IMR-90 (cell line): ENCODE measurements around the gene CHRDL1. TPM values are rescaled to one million over a fixed set of nuclear protein-coding genes. Genes with fewer than 3 reads are reported as not detected.

ENCODE experiments used
- ATAC-seq: fragments of 200-7000 bp; cut with Tn5 transposase; 2 replicates; pipeline ENCODE4 v1.9.1; 2020; ENCODE audit warnings: low read depth, mild to moderate bottlenecking, moderate library complexity
- BruUV-seq: library from RNA; stranded (reverse); fragments of 400-500 nt; replicated peaks from 2 replicates; lab custom pipeline; 2021; lab: Mats Ljungman, UMichigan
- CTCF ChIA-PET: fragments of 300-600 bp; formaldehyde crosslinking; extraction: SDS; loops from one replicate; lab custom pipeline; 2021; ENCODE audit warnings: antibody characterized with exemption; lab: Yijun Ruan, JAX
- POLR2A ChIA-PET: fragments of 300-600 bp; sonication (Branson Sonifier 250); formaldehyde crosslinking; loops from one replicate; lab custom pipeline; 2022; ENCODE audit warnings: antibody characterized with exemption; ENCODE audit not compliant: unreplicated experiment; lab: Charles Lee
- DNase-seq: peaks from one replicate; pipeline ENCODE4 v3.0.0; 2013
- H2AFZ ChIP-seq: replicated peaks from 2 replicates; pipeline ENCODE3; 2013; ENCODE audit warnings: low read length, mild to moderate bottlenecking; ENCODE audit not compliant: poor library complexity
- H2AK5ac ChIP-seq: 2 replicates; pipeline ENCODE4 v1.6.1; 2013; ENCODE audit warnings: low read depth, low read length, inconsistent platforms
- H2AK9ac ChIP-seq: replicated peaks from 2 replicates; pipeline ENCODE3; 2013; ENCODE audit warnings: mild to moderate bottlenecking, low read depth, low read length, moderate library complexity; ENCODE audit not compliant: poor library complexity
- H2BK120ac ChIP-seq: 2 replicates; pipeline ENCODE4 v1.6.1; 2013; ENCODE audit warnings: low read depth, low read length, inconsistent platforms
- H2BK15ac ChIP-seq: 3 replicates; pipeline ENCODE4 v1.6.1; 2013; ENCODE audit warnings: low read depth, low read length, inconsistent platforms
- H2BK20ac ChIP-seq: 2 replicates; pipeline ENCODE4 v1.6.1; 2013; ENCODE audit warnings: low read depth, mild to moderate bottlenecking, inconsistent platforms, low read length, moderate library complexity
- H2BK5ac ChIP-seq: 2 replicates; pipeline ENCODE4 v1.6.1; 2013; ENCODE audit warnings: mild to moderate bottlenecking, low read depth, low read length, inconsistent platforms; ENCODE audit not compliant: poor library complexity, severe bottlenecking
- H3K14ac ChIP-seq: replicated peaks from 2 replicates; pipeline ENCODE4 v1.6.1; 2013; ENCODE audit warnings: low read depth, low read length, inconsistent platforms
- H3K18ac ChIP-seq: 2 replicates; pipeline ENCODE4 v1.6.1; 2013; ENCODE audit warnings: low read depth, low read length, control low read depth
- H3K23ac ChIP-seq: 2 replicates; pipeline ENCODE4 v1.6.1; 2013; ENCODE audit warnings: low read depth, low read length, inconsistent platforms
- H3K27ac ChIP-seq: 2 replicates; pipeline ENCODE4 v1.5.1; 2013; ENCODE audit warnings: mild to moderate bottlenecking, control low read depth, low read length; ENCODE audit not compliant: insufficient read depth
- H3K27me3 ChIP-seq: 2 replicates; pipeline ENCODE4 v1.6.1; 2013; ENCODE audit warnings: low read length; ENCODE audit not compliant: control insufficient read depth, insufficient read depth
- H3K36me3 ChIP-seq: 2 replicates; pipeline ENCODE4 v1.6.1; 2013; ENCODE audit warnings: low read length, mixed read lengths; ENCODE audit not compliant: control insufficient read depth, insufficient read depth
- H3K4ac ChIP-seq: 2 replicates; pipeline ENCODE4 v1.6.1; 2013; ENCODE audit warnings: low read depth, low read length, inconsistent platforms
- H3K4me1 ChIP-seq: 2 replicates; pipeline ENCODE4 v1.6.1; 2013; ENCODE audit warnings: low read length, mixed read lengths; ENCODE audit not compliant: control insufficient read depth, insufficient read depth
- H3K4me2 ChIP-seq: 2 replicates; pipeline ENCODE4 v1.6.1; 2013; ENCODE audit warnings: low read depth, mild to moderate bottlenecking, control low read depth, low read length, moderate library complexity
- H3K4me3 ChIP-seq: 2 replicates; pipeline ENCODE4 v1.5.1; 2013; ENCODE audit warnings: low read depth, mild to moderate bottlenecking, control low read depth, low read length, moderate library complexity; ENCODE audit not compliant: insufficient read depth
- H3K56ac ChIP-seq: 2 replicates; pipeline ENCODE4 v1.6.1; 2013; ENCODE audit warnings: low read length, inconsistent platforms; ENCODE audit not compliant: insufficient read depth; ENCODE audit errors: extremely low read depth
- H3K79me1 ChIP-seq, 2 experiments: 2 replicates each; pipeline ENCODE4 v1.6.1; 2013; ENCODE audit warnings: low read length in 2 of 2, inconsistent platforms in 1 of 2, low read depth in 1 of 2
- H3K9ac ChIP-seq: 2 replicates; pipeline ENCODE4 v1.6.1; 2013; ENCODE audit warnings: low read depth, low read length, control low read depth
- H3K9me1 ChIP-seq: 2 replicates; pipeline ENCODE4 v1.6.1; 2013; ENCODE audit warnings: low read length, inconsistent platforms; ENCODE audit not compliant: insufficient read depth
- H3K9me3 ChIP-seq: 2 replicates; pipeline ENCODE4 v1.6.1; 2013; ENCODE audit warnings: low read length; ENCODE audit not compliant: control insufficient read depth, insufficient read depth
- H4K20me1 ChIP-seq: 2 replicates; pipeline ENCODE4 v1.6.1; 2013; ENCODE audit warnings: low read length, inconsistent platforms; ENCODE audit not compliant: insufficient read depth
- H4K5ac ChIP-seq: 2 replicates; pipeline ENCODE4 v1.6.1; 2013; ENCODE audit warnings: mild to moderate bottlenecking, low read depth, low read length, control low read depth
- H4K8ac ChIP-seq, 2 experiments: 2 replicates each; pipeline ENCODE4 v1.6.1; 2013; ENCODE audit warnings: low read depth in 2 of 2, low read length in 2 of 2, control low read depth in 1 of 2, inconsistent platforms in 1 of 2
- H4K91ac ChIP-seq: 2 replicates; pipeline ENCODE4 v1.6.1; 2013; ENCODE audit warnings: low read depth, low read length, inconsistent platforms; ENCODE audit not compliant: insufficient read depth
- CEBPB ChIP-seq: IDR thresholded peaks from 2 replicates; pipeline ENCODE4 v1.6.1; 2012; ENCODE audit warnings: low read depth, low read length, improper control_type of control experiment
- CHD1 ChIP-seq: IDR thresholded peaks from 2 replicates; pipeline ENCODE4 v1.6.1; 2012; ENCODE audit warnings: low read depth, low read length, improper control_type of control experiment
- CTCF ChIP-seq: conservative IDR thresholded peaks from 2 replicates; pipeline ENCODE4 v1.5.1; 2012; ENCODE audit warnings: mild to moderate bottlenecking, low read depth, low read length, improper control_type of control experiment
- ELK1 ChIP-seq: fragments of 150-350 bp; IDR thresholded peaks from 2 replicates; pipeline ENCODE4 v1.6.1; 2016; ENCODE audit warnings: low read depth, mild to moderate bottlenecking, low read length, moderate library complexity, borderline replicate concordance
- FOS ChIP-seq: fragments of 150-350 bp; IDR thresholded peaks from 2 replicates; pipeline ENCODE4 v1.6.1; 2016; ENCODE audit warnings: low read depth, low read length
- MAZ ChIP-seq: IDR thresholded peaks from 2 replicates; pipeline ENCODE4 v1.6.1; 2012; ENCODE audit warnings: low read depth, mild to moderate bottlenecking, low read length, improper control_type of control experiment, moderate library complexity, borderline replicate concordance
- MXI1 ChIP-seq: IDR thresholded peaks from 2 replicates; pipeline ENCODE4 v1.6.1; 2012; ENCODE audit warnings: low read depth, mild to moderate bottlenecking, low read length, moderate library complexity, borderline replicate concordance
- NFE2L2 ChIP-seq: fragments of 150-350 bp; IDR thresholded peaks from 2 replicates; pipeline ENCODE4 v1.6.1; 2016; ENCODE audit warnings: low read depth, mild to moderate bottlenecking, low read length
- POLR2A ChIP-seq: IDR thresholded peaks from 2 replicates; pipeline ENCODE4 v1.6.1; 2012; ENCODE audit warnings: mild to moderate bottlenecking, low read depth, low read length
- RAD21 ChIP-seq: IDR thresholded peaks from 2 replicates; pipeline ENCODE4 v1.6.1; 2012; ENCODE audit warnings: low read length, improper control_type of control experiment
- RCOR1 ChIP-seq: IDR thresholded peaks from 2 replicates; pipeline ENCODE4 v1.6.1; 2012; ENCODE audit warnings: mild to moderate bottlenecking, low read length, improper control_type of control experiment; ENCODE audit not compliant: insufficient replicate concordance
- RFX5 ChIP-seq: IDR thresholded peaks from 2 replicates; pipeline ENCODE4 v1.8.0; 2012; ENCODE audit warnings: low read depth, mild to moderate bottlenecking, low read length, moderate library complexity
- SMC3 ChIP-seq: fragments of 150-350 bp; IDR thresholded peaks from 2 replicates; pipeline ENCODE4 v1.6.1; 2016; ENCODE audit warnings: low read depth, mild to moderate bottlenecking, antibody characterized with exemption, low read length, moderate library complexity
- USF2 ChIP-seq: fragments of 150-350 bp; IDR thresholded peaks from 2 replicates; pipeline ENCODE4 v1.6.1; 2017; ENCODE audit warnings: mild to moderate bottlenecking, antibody characterized with exemption, low read length, low read depth
- WGBS, 2 experiments: methylation state at CpG; one replicate each; pipeline versions ENCODE4 v1.1.5 to v1.1.7; 2013; ENCODE audit warnings: missing lambda C conversion rate in 2 of 2; ENCODE audit not compliant: insufficient read length in 1 of 2; ENCODE audit errors: extremely low coverage in 2 of 2; 5-methylcytosine and 5-hydroxymethylcytosine counted together
- dilution Hi-C: fragments of 300-500 bp; cut with HindIII; formaldehyde crosslinking; loops from one replicate; pipeline ENCODE4 v1.14.3; 2018; ENCODE audit warnings: low sequenced_read_pairs; ENCODE audit not compliant: unreplicated experiment
- in situ Hi-C: fragments of 300-500 bp; cut with MboI; formaldehyde crosslinking; loops from 3 replicates; pipeline ENCODE4 v1.14.3; 2019; ENCODE audit warnings: low sequenced_read_pairs, inconsistent platforms, mixed read lengths
- intact Hi-C: fragments of 100-400 bp; cut with micrococcal nuclease; formaldehyde crosslinking; loops from 2 replicates; pipeline ENCODE4 v1.10.0; 2022
- polyA plus RNA-seq, 3 experiments: library from polyadenylated mRNA; depleted of rRNA; stranded (reverse); fragments of >200 nt; gene quantifications; 2 replicates each; pipeline ENCODE4 v1.2.3, GENCODE V29; 2012; ENCODE audit warnings: low replicate concordance in 1 of 3
- total RNA-seq: library from RNA; depleted of rRNA; stranded (reverse); fragments of >200 nt; gene quantifications from 2 replicates; pipeline ENCODE4 v1.2.3, GENCODE V29; 2012

CHRDL1 gene
- total and polyA plus RNA-seq, 2 of the 4 experiments (the other 2 are of a cell fraction) = 0.36 to 0.58 TPM

- no peak for TF ChIP-seq CTCF
- no peak for TF ChIP-seq NFE2L2
- TF ChIP-seq SMC3 = no peak
- TF ChIP-seq CEBPB = no peak
- TF ChIP-seq ELK1 = no peak
- TF ChIP-seq MXI1 = no peak
- no peak for TF ChIP-seq MAZ
- no peak for TF ChIP-seq RFX5
- TF ChIP-seq RCOR1 = no peak
- TF ChIP-seq USF2 = no peak
- TF ChIP-seq RAD21 = no peak
- no peak for TF ChIP-seq POLR2A
- no peak for TF ChIP-seq CHD1
- no peak for TF ChIP-seq FOS
- ChIA-PET POLR2A (no interaction called here), CTCF (no interaction called here)
- H4K5ac ChIP-seq = no peak overlapping the region
- H2BK20ac ChIP-seq = no peak overlapping the region
- H3K18ac ChIP-seq = no peak overlapping the region
- H2AK5ac ChIP-seq = no peak overlapping the region
- no peak overlapping the region for H3K27ac ChIP-seq
- dilution Hi-C loops (no loop called here), intact Hi-C loops (no loop called here), in situ Hi-C loops (no loop called here)
- H3K4ac ChIP-seq = no peak overlapping the region
- no peaks in the 10 kb centered on the region for H3K9me1 ChIP-seq
- no peak overlapping the region for H3K4me2 ChIP-seq
- ATAC-seq = no peak
- H3K36me3 ChIP-seq = no peaks in the 10 kb centered on the region
- H3K23ac ChIP-seq = no peak overlapping the region
- no TSS peak for BruUV-seq
- no peak overlapping the region for H3K56ac ChIP-seq
- H4K20me1 ChIP-seq = no peaks in the 10 kb centered on the region
- H3K9ac ChIP-seq = no peak overlapping the region
- H2AK9ac ChIP-seq = no peak overlapping the region
- WGBS, 2 experiments = 59% methylated on average over 2 of the region's 3 CpGs; no CpG with 5 or more reads in 1 of the 2 experiments
- no peak overlapping the region for H2AFZ ChIP-seq
- H4K91ac ChIP-seq = no peak overlapping the region
- DNase-seq = peak; percentile 1
- peaks cover 12% of the 10 kb centered on the region for H3K27me3 ChIP-seq
- H2BK15ac ChIP-seq = no peak overlapping the region
- no peak overlapping the region for H2BK5ac ChIP-seq
- no peak overlapping the region for H3K14ac ChIP-seq
- H4K8ac ChIP-seq = no peak overlapping the region
- no peaks in the 10 kb centered on the region for H3K9me3 ChIP-seq
- H3K79me1 ChIP-seq = no peaks in the 10 kb centered on the region
- H3K4me1 ChIP-seq = no peaks in the 10 kb centered on the region
- H3K4me3 ChIP-seq = no peak overlapping the region
- no peak overlapping the region for H2BK120ac ChIP-seq
These were observed 7.9 kb upstream of the CHRDL1 start for GRCh38 chrX:110803506-110803905.
